Cardiac ventricle fibroblast (primary cell): Measurements from ENCODE around the gene ZBTB11. TPM values are rescaled to one million over a fixed set of nuclear protein-coding genes. Genes with fewer than 3 reads are reported as not detected.

Experiments
- total RNA-seq: library from RNA; depleted of rRNA; stranded (reverse); fragments of >200 nt; gene quantifications from 2 replicates; pipeline ENCODE4 v1.2.3, GENCODE V29; 2015

ZBTB11 gene
- 11.4 and 12.3 TPM in 2 replicates for total RNA-seq

GRCh38 chr3:101676765-101677435, at the start of gene ZBTB11:
Gene ZBTB11 (minus strand): TSS chr3:101677132. CDS start chr3:101676914, 218 bp downstream.

GRCh38 chr3:101724329-101725193, 47.6 kb upstream of the ZBTB11 start, which contains the start of gene CEP97:
Gene CEP97 (plus strand): TSS chr3:101724614. CDS start chr3:101724677, 63 bp downstream.

Other genes with a start within 250 kb of the ZBTB11 start
- gene SENP7, start 163.9 kb downstream of the ZBTB11 start, total RNA-seq, result 5.4 and 11.0 TPM in 2 replicates
- 17.4 and 17.5 TPM in 2 replicates for gene TRMT10C, start 115.3 kb downstream of the ZBTB11 start, total RNA-seq
- 43.2 and 63.2 TPM in 2 replicates for gene PCNP, start 103.0 kb downstream of the ZBTB11 start, total RNA-seq
- gene RPL24, start 9.6 kb upstream of the ZBTB11 start, total RNA-seq, result 1,532 and 1,545 TPM in 2 replicates
- gene CEP97, start 47.5 kb upstream of the ZBTB11 start, total RNA-seq, result 3.3 and 4.1 TPM in 2 replicates
- gene NXPE3, start 102.1 kb upstream of the ZBTB11 start, total RNA-seq, result 18.5 and 25.3 TPM in 2 replicates
- gene NFKBIZ, start 172.4 kb upstream of the ZBTB11 start, total RNA-seq, result 11.5 and 16.7 TPM in 2 replicates